HG02938 (cell line): ENCODE data around the gene AP3M1.

Source experiments
- ATAC-seq: cut with Tn5 transposase; IDR thresholded peaks from one replicate; pipeline ENCODE4 v1.9.1; 2021; ENCODE audit warnings: mild to moderate bottlenecking, moderate library complexity; ENCODE audit not compliant: unreplicated experiment

The AP3M1 gene

GRCh38 chr10:74117738-74118137 is 32.9 kb downstream of the AP3M1 start:
- ATAC-seq = no peak

DNA sequence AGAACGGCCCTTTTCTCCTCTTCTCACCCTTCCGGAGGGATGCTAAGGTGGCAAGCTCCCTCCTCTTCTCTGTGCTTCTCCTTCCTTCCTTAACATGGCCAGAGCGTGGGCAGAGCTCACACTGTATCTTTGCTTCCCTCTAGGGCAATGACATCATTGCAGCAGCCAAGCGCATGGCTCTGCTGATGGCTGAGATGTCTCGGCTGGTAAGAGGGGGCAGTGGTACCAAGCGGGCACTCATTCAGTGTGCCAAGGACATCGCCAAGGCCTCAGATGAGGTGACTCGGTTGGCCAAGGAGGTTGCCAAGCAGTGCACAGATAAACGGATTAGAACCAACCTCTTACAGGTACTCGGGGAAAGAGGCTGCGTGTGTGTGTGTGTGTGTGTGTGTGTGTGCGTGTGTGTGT is 36.6 kb downstream of the AP3M1 start:
- ATAC-seq = no peak

DNA sequence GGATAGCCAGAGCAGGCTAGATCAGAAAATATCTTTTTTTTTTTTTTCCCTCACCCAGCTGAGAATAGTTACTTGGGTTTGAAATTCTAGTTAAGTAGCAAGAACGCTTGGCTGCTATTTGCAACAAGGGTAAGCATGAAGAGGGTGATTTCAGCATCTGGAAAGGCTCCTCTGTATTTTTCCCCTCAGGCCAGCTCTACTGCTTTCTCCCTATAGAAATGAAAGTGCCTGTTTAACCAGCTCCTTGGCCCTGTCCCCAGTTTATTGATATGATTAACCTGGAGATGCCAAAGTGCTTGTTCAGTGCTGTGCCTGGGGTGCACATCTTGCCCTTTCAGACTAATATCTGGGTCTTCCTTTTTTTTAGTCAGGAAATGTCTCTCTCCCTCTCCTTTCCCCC is 37.1 kb downstream of the AP3M1 start:
- ATAC-seq = no peak

DNA sequence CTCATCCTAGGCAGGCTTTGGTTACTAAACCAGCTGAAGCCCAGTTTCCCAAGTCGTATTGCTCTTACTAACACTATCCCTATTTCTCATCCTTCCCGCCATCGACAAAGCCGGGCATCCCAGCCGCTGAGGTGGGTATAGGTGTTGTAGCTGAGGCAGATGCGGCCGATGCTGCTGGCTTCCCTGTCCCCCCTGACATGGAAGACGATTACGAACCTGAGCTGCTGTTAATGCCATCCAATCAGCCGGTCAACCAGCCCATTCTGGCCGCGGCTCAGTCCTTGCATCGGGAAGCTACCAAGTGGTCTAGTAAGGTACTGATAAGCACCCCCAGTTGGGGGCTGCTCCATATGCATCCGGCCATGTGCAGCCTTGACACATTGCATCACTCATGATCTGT is 38.8 kb downstream of the AP3M1 start:
- ATAC-seq = no peak

DNA sequence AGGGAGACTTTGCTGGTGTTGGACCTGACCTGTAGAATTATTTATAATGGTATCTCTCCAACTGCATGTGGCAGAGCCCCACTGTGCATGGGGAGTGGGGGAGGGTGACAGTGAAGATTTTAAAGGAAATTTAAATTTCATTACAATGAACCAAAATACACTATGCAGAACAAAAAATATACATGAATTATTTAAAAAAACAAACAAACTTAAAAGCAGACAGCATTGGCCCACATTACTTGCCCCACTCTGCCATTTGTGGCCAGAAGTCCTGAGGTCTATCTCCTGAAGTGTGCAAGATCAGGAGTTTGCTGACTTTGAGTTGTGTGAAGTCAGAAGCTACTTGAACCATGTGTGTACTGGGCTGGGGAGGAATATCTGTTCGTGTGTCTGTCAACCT is 40.5 kb downstream of the AP3M1 start:
- ATAC-seq = no peak

- no peak for ATAC-seq
Observed at GRCh38 chr10:74109452-74109851, 41.2 kb downstream of the AP3M1 start.

- ATAC-seq = no peak
Observed at GRCh38 chr10:74107391-74107790, 43.2 kb downstream of the AP3M1 start.

- ATAC-seq = no peak
Observed at GRCh38 chr10:74104996-74105395, 45.6 kb downstream of the AP3M1 start.

DNA sequence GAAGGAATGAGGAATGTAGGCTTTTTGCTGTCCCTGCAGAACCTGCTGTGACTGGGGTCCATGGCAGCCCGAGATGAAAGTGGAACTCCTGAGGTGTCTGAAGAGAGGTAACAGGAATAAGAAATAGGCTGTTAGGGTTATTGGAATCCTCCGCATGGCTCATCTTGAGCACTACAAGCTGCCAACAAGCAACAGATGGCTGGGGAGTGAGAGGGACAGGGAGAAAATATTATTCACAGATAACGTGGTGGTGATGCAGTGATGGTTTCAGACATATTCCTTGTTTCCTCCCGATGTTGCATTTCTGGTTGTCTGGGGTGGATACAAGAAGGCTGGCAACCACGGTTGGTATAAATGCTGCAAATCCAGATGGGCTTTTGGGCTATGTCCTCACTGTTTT is 46.1 kb downstream of the AP3M1 start:
- no peak for ATAC-seq

GRCh38 chr10:74103560-74104258 is 46.9 kb downstream of the AP3M1 start:
- no peak for ATAC-seq

- no peak for ATAC-seq
Observed at GRCh38 chr10:74099836-74100235, 50.8 kb downstream of the AP3M1 start.

DNA sequence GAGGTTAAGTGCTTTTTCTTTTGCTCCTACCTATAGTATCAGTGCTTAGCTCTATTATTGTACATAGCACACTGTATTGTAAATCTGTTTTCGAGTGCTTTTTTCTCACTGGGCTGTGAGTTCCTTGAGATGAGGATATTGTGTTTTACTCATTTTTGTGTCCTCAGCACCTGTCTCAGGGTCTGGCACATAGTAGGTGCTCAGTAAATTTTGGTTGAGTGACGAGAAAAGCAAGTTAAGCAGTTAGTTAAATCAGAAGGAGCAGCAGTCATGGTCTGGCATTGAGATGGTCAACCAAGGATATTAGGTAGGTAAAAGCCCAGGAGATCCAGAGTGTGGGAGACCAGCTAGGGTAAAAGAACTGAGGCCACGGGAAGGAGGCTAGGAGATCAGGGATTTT is 51.2 kb downstream of the AP3M1 start:
- ATAC-seq = no peak

DNA sequence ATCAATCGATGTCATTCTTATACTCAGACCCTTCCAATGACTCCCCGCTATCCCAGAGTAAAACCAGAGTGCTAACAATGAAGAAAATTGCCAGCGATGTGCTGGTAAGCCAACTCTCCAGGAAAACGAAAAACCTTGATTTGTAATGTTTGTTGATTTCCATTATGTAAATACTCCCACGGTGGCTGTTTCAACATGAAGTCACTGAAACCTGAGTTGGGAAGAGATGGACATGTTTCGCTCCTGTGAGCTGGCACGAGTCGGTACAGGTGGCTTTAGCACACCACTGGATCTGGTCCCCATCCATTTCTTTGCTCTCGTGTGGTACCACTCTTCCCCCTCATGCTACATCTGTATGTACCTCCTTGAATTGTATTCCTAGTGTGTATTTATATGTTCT is 52.9 kb downstream of the AP3M1 start:
- ATAC-seq = no peak

DNA sequence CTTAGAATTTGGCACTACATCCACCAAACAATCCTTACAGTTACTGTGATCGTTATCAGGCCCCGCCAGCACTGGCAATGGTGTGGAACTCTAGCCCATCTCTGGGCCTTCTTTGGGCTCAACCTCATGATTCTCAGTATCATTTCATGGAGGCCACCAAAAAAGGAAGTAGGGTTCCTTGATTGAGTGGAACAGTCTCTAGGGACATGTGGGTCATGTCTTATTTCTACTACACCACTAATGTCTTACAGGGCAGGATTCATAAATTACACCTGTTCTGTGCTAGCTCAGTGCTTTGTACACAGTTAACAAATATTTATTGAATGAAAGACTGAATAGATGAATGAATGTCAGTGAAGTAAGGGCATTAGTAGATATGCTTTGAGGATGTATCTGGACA is 53.9 kb downstream of the AP3M1 start:
- peak; percentile 94 for ATAC-seq

DNA sequence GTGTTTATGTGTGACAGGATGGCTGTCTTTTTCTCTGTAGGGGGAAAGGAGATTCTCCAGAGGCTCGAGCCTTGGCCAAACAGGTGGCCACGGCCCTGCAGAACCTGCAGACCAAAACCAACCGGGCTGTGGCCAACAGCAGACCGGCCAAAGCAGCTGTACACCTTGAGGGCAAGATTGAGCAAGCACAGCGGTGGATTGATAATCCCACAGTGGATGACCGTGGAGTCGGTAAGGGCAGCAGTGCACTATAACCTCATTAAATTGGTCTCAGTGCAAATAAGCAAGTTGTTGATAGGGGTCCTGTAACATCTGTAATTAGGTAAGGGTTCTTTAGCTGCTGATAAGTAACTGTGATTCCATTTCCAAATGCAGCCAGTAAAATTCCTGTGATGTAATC is 56.4 kb downstream of the AP3M1 start:
- ATAC-seq = no peak

GRCh38 chr10:74093530-74094164 is 57.0 kb downstream of the AP3M1 start:
- no peak for ATAC-seq

GRCh38 chr10:74092372-74092771 is 58.3 kb downstream of the AP3M1 start:
- no peak for ATAC-seq

- ATAC-seq = no peak
Observed at GRCh38 chr10:74088722-74089121, 61.9 kb downstream of the AP3M1 start.

- ATAC-seq = no peak
Observed at GRCh38 chr10:74086317-74086716, 64.3 kb downstream of the AP3M1 start.

GRCh38 chr10:74084955-74085354 is 65.7 kb downstream of the AP3M1 start:
- ATAC-seq = peak; percentile 80

GRCh38 chr10:74083304-74083703 is 67.3 kb downstream of the AP3M1 start:
- no peak for ATAC-seq

- ATAC-seq = no peak
Observed at GRCh38 chr10:74081941-74082718, 68.5 kb downstream of the AP3M1 start.
